IMR-90 (cell line): Measurements from ENCODE around the gene MCM8. TPM values are rescaled to one million over a fixed set of nuclear protein-coding genes. Genes with fewer than 3 reads are reported as not detected.
A peak's percentile ranks its signal among the peaks of the same experiment; 100 is the strongest.

Experiments used
- ATAC-seq: fragments of 200-7000 bp; cut with Tn5 transposase; 2 replicates; pipeline ENCODE4 v1.9.1; 2020; ENCODE audit warnings: low read depth, mild to moderate bottlenecking, moderate library complexity
- BruUV-seq: library from RNA; stranded (reverse); fragments of 400-500 nt; replicated peaks from 2 replicates; lab custom pipeline; 2021; lab: Mats Ljungman, UMichigan
- CTCF ChIA-PET: fragments of 300-600 bp; formaldehyde crosslinking; extraction: SDS; loops from one replicate; lab custom pipeline; 2021; ENCODE audit warnings: antibody characterized with exemption; lab: Yijun Ruan, JAX
- POLR2A ChIA-PET: fragments of 300-600 bp; sonication (Branson Sonifier 250); formaldehyde crosslinking; loops from one replicate; lab custom pipeline; 2022; ENCODE audit warnings: antibody characterized with exemption; ENCODE audit not compliant: unreplicated experiment; lab: Charles Lee
- DNase-seq: peaks from one replicate; pipeline ENCODE4 v3.0.0; 2013
- H2AFZ ChIP-seq: replicated peaks from 2 replicates; pipeline ENCODE3; 2013; ENCODE audit warnings: low read length, mild to moderate bottlenecking; ENCODE audit not compliant: poor library complexity
- H2AK5ac ChIP-seq: 2 replicates; pipeline ENCODE4 v1.6.1; 2013; ENCODE audit warnings: low read depth, low read length, inconsistent platforms
- H2AK9ac ChIP-seq: replicated peaks from 2 replicates; pipeline ENCODE3; 2013; ENCODE audit warnings: mild to moderate bottlenecking, low read depth, low read length, moderate library complexity; ENCODE audit not compliant: poor library complexity
- H2BK120ac ChIP-seq: 2 replicates; pipeline ENCODE4 v1.6.1; 2013; ENCODE audit warnings: low read depth, low read length, inconsistent platforms
- H2BK15ac ChIP-seq: 3 replicates; pipeline ENCODE4 v1.6.1; 2013; ENCODE audit warnings: low read depth, low read length, inconsistent platforms
- H2BK20ac ChIP-seq: 2 replicates; pipeline ENCODE4 v1.6.1; 2013; ENCODE audit warnings: low read depth, mild to moderate bottlenecking, inconsistent platforms, low read length, moderate library complexity
- H2BK5ac ChIP-seq: 2 replicates; pipeline ENCODE4 v1.6.1; 2013; ENCODE audit warnings: mild to moderate bottlenecking, low read depth, low read length, inconsistent platforms; ENCODE audit not compliant: poor library complexity, severe bottlenecking
- H3K14ac ChIP-seq: replicated peaks from 2 replicates; pipeline ENCODE4 v1.6.1; 2013; ENCODE audit warnings: low read depth, low read length, inconsistent platforms
- H3K18ac ChIP-seq: 2 replicates; pipeline ENCODE4 v1.6.1; 2013; ENCODE audit warnings: low read depth, low read length, control low read depth
- H3K23ac ChIP-seq: 2 replicates; pipeline ENCODE4 v1.6.1; 2013; ENCODE audit warnings: low read depth, low read length, inconsistent platforms
- H3K27ac ChIP-seq: 2 replicates; pipeline ENCODE4 v1.5.1; 2013; ENCODE audit warnings: mild to moderate bottlenecking, control low read depth, low read length; ENCODE audit not compliant: insufficient read depth
- H3K27me3 ChIP-seq: 2 replicates; pipeline ENCODE4 v1.6.1; 2013; ENCODE audit warnings: low read length; ENCODE audit not compliant: control insufficient read depth, insufficient read depth
- H3K36me3 ChIP-seq: 2 replicates; pipeline ENCODE4 v1.6.1; 2013; ENCODE audit warnings: low read length, mixed read lengths; ENCODE audit not compliant: control insufficient read depth, insufficient read depth
- H3K4ac ChIP-seq: 2 replicates; pipeline ENCODE4 v1.6.1; 2013; ENCODE audit warnings: low read depth, low read length, inconsistent platforms
- H3K4me1 ChIP-seq: 2 replicates; pipeline ENCODE4 v1.6.1; 2013; ENCODE audit warnings: low read length, mixed read lengths; ENCODE audit not compliant: control insufficient read depth, insufficient read depth
- H3K4me2 ChIP-seq: 2 replicates; pipeline ENCODE4 v1.6.1; 2013; ENCODE audit warnings: low read depth, mild to moderate bottlenecking, control low read depth, low read length, moderate library complexity
- H3K4me3 ChIP-seq: 2 replicates; pipeline ENCODE4 v1.5.1; 2013; ENCODE audit warnings: low read depth, mild to moderate bottlenecking, control low read depth, low read length, moderate library complexity; ENCODE audit not compliant: insufficient read depth
- H3K56ac ChIP-seq: 2 replicates; pipeline ENCODE4 v1.6.1; 2013; ENCODE audit warnings: low read length, inconsistent platforms; ENCODE audit not compliant: insufficient read depth; ENCODE audit errors: extremely low read depth
- H3K79me1 ChIP-seq, 2 experiments: 2 replicates each; pipeline ENCODE4 v1.6.1; 2013; ENCODE audit warnings: low read length in 2 of 2, inconsistent platforms in 1 of 2, low read depth in 1 of 2
- H3K9ac ChIP-seq: 2 replicates; pipeline ENCODE4 v1.6.1; 2013; ENCODE audit warnings: low read depth, low read length, control low read depth
- H3K9me1 ChIP-seq: 2 replicates; pipeline ENCODE4 v1.6.1; 2013; ENCODE audit warnings: low read length, inconsistent platforms; ENCODE audit not compliant: insufficient read depth
- H3K9me3 ChIP-seq: 2 replicates; pipeline ENCODE4 v1.6.1; 2013; ENCODE audit warnings: low read length; ENCODE audit not compliant: control insufficient read depth, insufficient read depth
- H4K20me1 ChIP-seq: 2 replicates; pipeline ENCODE4 v1.6.1; 2013; ENCODE audit warnings: low read length, inconsistent platforms; ENCODE audit not compliant: insufficient read depth
- H4K5ac ChIP-seq: 2 replicates; pipeline ENCODE4 v1.6.1; 2013; ENCODE audit warnings: mild to moderate bottlenecking, low read depth, low read length, control low read depth
- H4K8ac ChIP-seq, 2 experiments: 2 replicates each; pipeline ENCODE4 v1.6.1; 2013; ENCODE audit warnings: low read depth in 2 of 2, low read length in 2 of 2, control low read depth in 1 of 2, inconsistent platforms in 1 of 2
- H4K91ac ChIP-seq: 2 replicates; pipeline ENCODE4 v1.6.1; 2013; ENCODE audit warnings: low read depth, low read length, inconsistent platforms; ENCODE audit not compliant: insufficient read depth
- BHLHE40 ChIP-seq: fragments of 150-350 bp; IDR thresholded peaks from 2 replicates; pipeline ENCODE4 v1.6.1; 2016; ENCODE audit warnings: mild to moderate bottlenecking, low read depth, low read length
- CEBPB ChIP-seq: IDR thresholded peaks from 2 replicates; pipeline ENCODE4 v1.6.1; 2012; ENCODE audit warnings: low read depth, low read length, improper control_type of control experiment
- CHD1 ChIP-seq: IDR thresholded peaks from 2 replicates; pipeline ENCODE4 v1.6.1; 2012; ENCODE audit warnings: low read depth, low read length, improper control_type of control experiment
- FOS ChIP-seq: fragments of 150-350 bp; IDR thresholded peaks from 2 replicates; pipeline ENCODE4 v1.6.1; 2016; ENCODE audit warnings: low read depth, low read length
- MAFK ChIP-seq: IDR thresholded peaks from 2 replicates; pipeline ENCODE4 v1.6.1; 2012; ENCODE audit warnings: low read depth, low read length, improper control_type of control experiment
- MAZ ChIP-seq: IDR thresholded peaks from 2 replicates; pipeline ENCODE4 v1.6.1; 2012; ENCODE audit warnings: low read depth, mild to moderate bottlenecking, low read length, improper control_type of control experiment, moderate library complexity, borderline replicate concordance
- MXI1 ChIP-seq: IDR thresholded peaks from 2 replicates; pipeline ENCODE4 v1.6.1; 2012; ENCODE audit warnings: low read depth, mild to moderate bottlenecking, low read length, moderate library complexity, borderline replicate concordance
- NFE2L2 ChIP-seq: fragments of 150-350 bp; IDR thresholded peaks from 2 replicates; pipeline ENCODE4 v1.6.1; 2016; ENCODE audit warnings: low read depth, mild to moderate bottlenecking, low read length
- POLR2A ChIP-seq: IDR thresholded peaks from 2 replicates; pipeline ENCODE4 v1.6.1; 2012; ENCODE audit warnings: mild to moderate bottlenecking, low read depth, low read length
- RAD21 ChIP-seq: IDR thresholded peaks from 2 replicates; pipeline ENCODE4 v1.6.1; 2012; ENCODE audit warnings: low read length, improper control_type of control experiment
- RCOR1 ChIP-seq: IDR thresholded peaks from 2 replicates; pipeline ENCODE4 v1.6.1; 2012; ENCODE audit warnings: mild to moderate bottlenecking, low read length, improper control_type of control experiment; ENCODE audit not compliant: insufficient replicate concordance
- RFX5 ChIP-seq: IDR thresholded peaks from 2 replicates; pipeline ENCODE4 v1.8.0; 2012; ENCODE audit warnings: low read depth, mild to moderate bottlenecking, low read length, moderate library complexity
- SMC3 ChIP-seq: fragments of 150-350 bp; IDR thresholded peaks from 2 replicates; pipeline ENCODE4 v1.6.1; 2016; ENCODE audit warnings: low read depth, mild to moderate bottlenecking, antibody characterized with exemption, low read length, moderate library complexity
- WGBS, 2 experiments: methylation state at CpG; one replicate each; pipeline versions ENCODE4 v1.1.5 to v1.1.7; 2013; ENCODE audit warnings: missing lambda C conversion rate in 2 of 2; ENCODE audit not compliant: insufficient read length in 1 of 2; ENCODE audit errors: extremely low coverage in 2 of 2; 5-methylcytosine and 5-hydroxymethylcytosine counted together
- dilution Hi-C: fragments of 300-500 bp; cut with HindIII; formaldehyde crosslinking; loops from one replicate; pipeline ENCODE4 v1.14.3; 2018; ENCODE audit warnings: low sequenced_read_pairs; ENCODE audit not compliant: unreplicated experiment
- in situ Hi-C: fragments of 300-500 bp; cut with MboI; formaldehyde crosslinking; loops from 3 replicates; pipeline ENCODE4 v1.14.3; 2019; ENCODE audit warnings: low sequenced_read_pairs, inconsistent platforms, mixed read lengths
- intact Hi-C: fragments of 100-400 bp; cut with micrococcal nuclease; formaldehyde crosslinking; loops from 2 replicates; pipeline ENCODE4 v1.10.0; 2022
- polyA plus RNA-seq, 3 experiments: library from polyadenylated mRNA; depleted of rRNA; stranded (reverse); fragments of >200 nt; gene quantifications; 2 replicates each; pipeline ENCODE4 v1.2.3, GENCODE V29; 2012; ENCODE audit warnings: low replicate concordance in 1 of 3
- total RNA-seq: library from RNA; depleted of rRNA; stranded (reverse); fragments of >200 nt; gene quantifications from 2 replicates; pipeline ENCODE4 v1.2.3, GENCODE V29; 2012
- TF ChIP-seq, protein P1 (sequence below): fragments of 150-350 bp; IDR thresholded peaks from 2 replicates; pipeline ENCODE4 v1.6.1; 2017; ENCODE audit warnings: mild to moderate bottlenecking, antibody characterized with exemption, low read length, low read depth
- TF ChIP-seq, protein P2 (sequence below): conservative IDR thresholded peaks from 2 replicates; pipeline ENCODE4 v1.5.1; 2012; ENCODE audit warnings: mild to moderate bottlenecking, low read depth, low read length, improper control_type of control experiment
- TF ChIP-seq, protein P3 (sequence below): fragments of 150-350 bp; IDR thresholded peaks from 2 replicates; pipeline ENCODE4 v1.6.1; 2016; ENCODE audit warnings: low read depth, mild to moderate bottlenecking, low read length, moderate library complexity, borderline replicate concordance

MCM8 gene
- total and polyA plus RNA-seq, 2 of the 4 experiments (the other 2 are of a cell fraction): 4.2 to 11.5 TPM

DNA sequence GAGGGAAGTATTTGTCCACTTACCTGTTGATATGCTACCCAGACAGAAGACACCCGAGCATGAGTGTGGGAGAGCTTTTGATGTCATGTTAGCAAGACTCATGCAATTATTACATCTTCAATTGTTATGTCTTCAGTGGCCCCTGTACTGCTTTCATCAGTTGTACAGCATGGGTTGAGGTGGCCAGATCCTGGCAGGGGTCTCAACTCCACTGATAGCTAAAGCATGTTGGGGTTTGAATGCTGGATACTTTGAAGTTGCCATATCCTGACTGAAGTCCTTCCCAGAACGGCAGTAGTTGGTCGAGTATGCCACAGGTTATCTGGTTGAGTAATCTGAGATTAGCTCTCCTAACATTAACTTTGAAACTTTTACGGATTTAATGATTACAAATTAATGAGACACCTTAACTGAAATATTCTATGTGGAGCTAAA lies 56.7 kb downstream of the MCM8 start:
- in situ Hi-C loops: no loop called here
- H3K4me2 ChIP-seq: peak overlapping the region; percentile 98
- H3K9me1 ChIP-seq: peaks cover 3% of the 10 kb centered on the region
- no peaks in the 10 kb centered on the region for H3K27me3 ChIP-seq
- no peak overlapping the region for H2AK9ac ChIP-seq
- no peak overlapping the region for H4K5ac ChIP-seq
- H3K23ac ChIP-seq: peak overlapping the region; percentile 92
- no peak overlapping the region for H3K56ac ChIP-seq
- peak overlapping the region; percentile 89 for H2BK5ac ChIP-seq
- ChIA-PET CTCF (interaction anchor here (1.2 kb wide), 1 partner anchor 11 kb away, joined by 3 read pairs; no protein-coding TSS in a partner anchor), POLR2A (interaction anchor here (1.0 kb wide), 1 partner anchor 478 kb away, joined by 3 read pairs; no protein-coding TSS in a partner anchor)
- no peak overlapping the region for H3K18ac ChIP-seq
- no peak for ATAC-seq
- dilution Hi-C loops: no loop called here
- H2AFZ ChIP-seq: peak overlapping the region; percentile 74
- intact Hi-C loops: no loop called here
- H3K14ac ChIP-seq: peak overlapping the region; percentile 44; the same call in 1 of the 2 replicates
- no peak overlapping the region for H2BK15ac ChIP-seq
- H2BK120ac ChIP-seq: no peak overlapping the region
- H4K91ac ChIP-seq: no peak overlapping the region
- no peak overlapping the region for H4K8ac ChIP-seq
- BruUV-seq: no TSS peak
- H2AK5ac ChIP-seq: peak overlapping the region; percentile 1; the same call in 1 of the 2 replicates
- peaks cover 3% of the 10 kb centered on the region for H3K4me1 ChIP-seq
- H3K9ac ChIP-seq: peak overlapping the region; percentile 87
- no CpG with 5 or more reads among the region's 4 CpGs for WGBS, 2 experiments
- H3K4ac ChIP-seq: peak overlapping the region; percentile 27; the same call in 1 of the 2 replicates
- H3K27ac ChIP-seq: no peak overlapping the region
- no peaks in the 10 kb centered on the region for H3K9me3 ChIP-seq
- no peak overlapping the region for H2BK20ac ChIP-seq
- peak overlapping the region; percentile 92 for H3K4me3 ChIP-seq
- TF ChIP-seq SMC3 (no peak), RAD21 (no peak), RCOR1 (no peak), CHD1 (no peak), RFX5 (no peak), POLR2A (no peak), CEBPB (no peak), MAFK (no peak), MAZ (no peak), BHLHE40 (no peak), MXI1 (no peak), FOS (no peak), NFE2L2 (no peak)
- TF ChIP-seq, protein P1, sequence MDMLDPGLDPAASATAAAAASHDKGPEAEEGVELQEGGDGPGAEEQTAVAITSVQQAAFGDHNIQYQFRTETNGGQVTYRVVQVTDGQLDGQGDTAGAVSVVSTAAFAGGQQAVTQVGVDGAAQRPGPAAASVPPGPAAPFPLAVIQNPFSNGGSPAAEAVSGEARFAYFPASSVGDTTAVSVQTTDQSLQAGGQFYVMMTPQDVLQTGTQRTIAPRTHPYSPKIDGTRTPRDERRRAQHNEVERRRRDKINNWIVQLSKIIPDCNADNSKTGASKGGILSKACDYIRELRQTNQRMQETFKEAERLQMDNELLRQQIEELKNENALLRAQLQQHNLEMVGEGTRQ: no peak
- TF ChIP-seq, protein P2, sequence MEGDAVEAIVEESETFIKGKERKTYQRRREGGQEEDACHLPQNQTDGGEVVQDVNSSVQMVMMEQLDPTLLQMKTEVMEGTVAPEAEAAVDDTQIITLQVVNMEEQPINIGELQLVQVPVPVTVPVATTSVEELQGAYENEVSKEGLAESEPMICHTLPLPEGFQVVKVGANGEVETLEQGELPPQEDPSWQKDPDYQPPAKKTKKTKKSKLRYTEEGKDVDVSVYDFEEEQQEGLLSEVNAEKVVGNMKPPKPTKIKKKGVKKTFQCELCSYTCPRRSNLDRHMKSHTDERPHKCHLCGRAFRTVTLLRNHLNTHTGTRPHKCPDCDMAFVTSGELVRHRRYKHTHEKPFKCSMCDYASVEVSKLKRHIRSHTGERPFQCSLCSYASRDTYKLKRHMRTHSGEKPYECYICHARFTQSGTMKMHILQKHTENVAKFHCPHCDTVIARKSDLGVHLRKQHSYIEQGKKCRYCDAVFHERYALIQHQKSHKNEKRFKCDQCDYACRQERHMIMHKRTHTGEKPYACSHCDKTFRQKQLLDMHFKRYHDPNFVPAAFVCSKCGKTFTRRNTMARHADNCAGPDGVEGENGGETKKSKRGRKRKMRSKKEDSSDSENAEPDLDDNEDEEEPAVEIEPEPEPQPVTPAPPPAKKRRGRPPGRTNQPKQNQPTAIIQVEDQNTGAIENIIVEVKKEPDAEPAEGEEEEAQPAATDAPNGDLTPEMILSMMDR: no peak
- TF ChIP-seq, protein P3, sequence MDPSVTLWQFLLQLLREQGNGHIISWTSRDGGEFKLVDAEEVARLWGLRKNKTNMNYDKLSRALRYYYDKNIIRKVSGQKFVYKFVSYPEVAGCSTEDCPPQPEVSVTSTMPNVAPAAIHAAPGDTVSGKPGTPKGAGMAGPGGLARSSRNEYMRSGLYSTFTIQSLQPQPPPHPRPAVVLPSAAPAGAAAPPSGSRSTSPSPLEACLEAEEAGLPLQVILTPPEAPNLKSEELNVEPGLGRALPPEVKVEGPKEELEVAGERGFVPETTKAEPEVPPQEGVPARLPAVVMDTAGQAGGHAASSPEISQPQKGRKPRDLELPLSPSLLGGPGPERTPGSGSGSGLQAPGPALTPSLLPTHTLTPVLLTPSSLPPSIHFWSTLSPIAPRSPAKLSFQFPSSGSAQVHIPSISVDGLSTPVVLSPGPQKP: no peak
- H4K20me1 ChIP-seq: peaks cover 22% of the 10 kb centered on the region
- peaks cover 10 to 36% of the 10 kb centered on the region in 2 experiments for H3K79me1 ChIP-seq
- H3K36me3 ChIP-seq: peaks cover 8% of the 10 kb centered on the region
- no peak for DNase-seq
